Esophagus muscularis mucosa (tissue), 4 donors: Measurements from ENCODE around the gene CCDC92.

Experiments used
- CTCF ChIP-seq, 3 experiments: fragments of 200-600 bp in 2 of 3; fragments of 450-650 bp in 1 of 3; sonication (generic) in 2 of 3; IDR thresholded peaks; one replicate each; pipeline ENCODE4 v1.5.1; 2017 to 2019; ENCODE audit warnings: antibody characterized with exemption in 3 of 3, mild to moderate bottlenecking in 2 of 3, moderate library complexity in 1 of 3
- EP300 ChIP-seq: sonication (generic); formaldehyde crosslinking; IDR thresholded peaks from one replicate; pipeline ENCODE4 v1.6.1; 2017; ENCODE audit warnings: antibody characterized with exemption
- POLR2A ChIP-seq: fragments of 450-650 bp; IDR thresholded peaks from one replicate; pipeline ENCODE4 v1.6.1; 2017; ENCODE audit warnings: antibody characterized with exemption, moderate library complexity, mild to moderate bottlenecking, low read depth
- POLR2AphosphoS5 ChIP-seq, 2 donors: sonication (generic); formaldehyde crosslinking; IDR thresholded peaks; one replicate each; pipeline ENCODE4 v1.6.1; 2017; ENCODE audit warnings: antibody characterized with exemption in 2 of 2

GRCh38 chr12:123939716-123940626, 32.7 kb downstream of the CCDC92 start:
- TF ChIP-seq CTCF (IDR thresholded peaks at IDR 0.05) (no peak), POLR2AphosphoS5 (IDR thresholded peaks at IDR 0.05) (no peak), POLR2A (no peak), EP300 (no peak)
